ES-I3 (cell line): ENCODE data around the gene ITGB4.
"Not testable (repeated sequence)": the region's sequence is repeated elsewhere in the genome, so short reads cannot be mapped to it uniquely, and the experiment has no call there.

Source experiments
- H3K36me3 ChIP-seq: 2 replicates; pipeline ENCODE4 v1.6.1; 2013; ENCODE audit warnings: mild to moderate bottlenecking, low read length, control low read depth, moderate library complexity; ENCODE audit not compliant: insufficient read depth
- H3K4me1 ChIP-seq: 2 replicates; pipeline ENCODE4 v1.6.1; 2013; ENCODE audit warnings: mild to moderate bottlenecking, control low read depth, low read length; ENCODE audit not compliant: insufficient read depth
- H3K9ac ChIP-seq: 2 replicates; pipeline ENCODE4 v1.6.1; 2013; ENCODE audit warnings: low read depth, mild to moderate bottlenecking, low read length, moderate library complexity
- H3K9me3 ChIP-seq: 2 replicates; pipeline ENCODE4 v1.6.1; 2013; ENCODE audit warnings: mild to moderate bottlenecking, low read length, moderate library complexity; ENCODE audit not compliant: control insufficient read depth, insufficient read depth

Gene ITGB4

GRCh38 chr17:75757086-75757681 is 35.9 kb downstream of the ITGB4 start:
- Histone ChIP-seq H3K4me1 (peaks cover 9% of the 10 kb centered on the region; the same call in 1 of the 2 replicates), H3K9ac (no peak overlapping the region), H3K9me3 (no peaks in the 10 kb centered on the region), H3K36me3 (no peaks in the 10 kb centered on the region)

- H3K4me1 ChIP-seq = peaks cover 9% of the 10 kb centered on the region; the same call in 1 of the 2 replicates
- no peaks in the 10 kb centered on the region for H3K9me3 ChIP-seq
- no peak overlapping the region for H3K9ac ChIP-seq
- H3K36me3 ChIP-seq = no peaks in the 10 kb centered on the region
Observed at GRCh38 chr17:75758131-75758905, 37.1 kb downstream of the ITGB4 start.

DNA sequence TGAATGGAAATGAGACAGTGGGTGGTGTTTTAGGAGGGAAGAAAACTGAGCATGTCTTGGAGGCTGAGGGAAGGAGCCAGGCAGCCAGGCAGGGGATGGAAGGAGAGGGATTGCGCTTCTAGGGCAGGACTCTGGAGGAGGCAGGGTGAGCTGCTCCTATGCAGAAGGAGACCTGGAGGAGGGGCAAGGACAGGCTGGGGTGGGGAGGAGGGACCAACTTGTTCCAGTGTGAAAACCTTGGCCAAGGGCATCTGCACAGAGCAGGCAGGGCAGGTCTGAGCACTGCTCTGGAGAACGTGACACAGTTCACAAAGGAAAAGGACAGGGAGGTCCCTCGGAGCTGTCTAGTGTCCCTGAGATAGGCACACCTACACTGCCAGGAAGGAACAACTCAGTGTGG is 38.2 kb downstream of the ITGB4 start:
- Histone ChIP-seq H3K9ac (no peak overlapping the region), H3K36me3 (no peaks in the 10 kb centered on the region), H3K9me3 (no peaks in the 10 kb centered on the region), H3K4me1 (peaks cover 10% of the 10 kb centered on the region; the same call in 1 of the 2 replicates)

DNA sequence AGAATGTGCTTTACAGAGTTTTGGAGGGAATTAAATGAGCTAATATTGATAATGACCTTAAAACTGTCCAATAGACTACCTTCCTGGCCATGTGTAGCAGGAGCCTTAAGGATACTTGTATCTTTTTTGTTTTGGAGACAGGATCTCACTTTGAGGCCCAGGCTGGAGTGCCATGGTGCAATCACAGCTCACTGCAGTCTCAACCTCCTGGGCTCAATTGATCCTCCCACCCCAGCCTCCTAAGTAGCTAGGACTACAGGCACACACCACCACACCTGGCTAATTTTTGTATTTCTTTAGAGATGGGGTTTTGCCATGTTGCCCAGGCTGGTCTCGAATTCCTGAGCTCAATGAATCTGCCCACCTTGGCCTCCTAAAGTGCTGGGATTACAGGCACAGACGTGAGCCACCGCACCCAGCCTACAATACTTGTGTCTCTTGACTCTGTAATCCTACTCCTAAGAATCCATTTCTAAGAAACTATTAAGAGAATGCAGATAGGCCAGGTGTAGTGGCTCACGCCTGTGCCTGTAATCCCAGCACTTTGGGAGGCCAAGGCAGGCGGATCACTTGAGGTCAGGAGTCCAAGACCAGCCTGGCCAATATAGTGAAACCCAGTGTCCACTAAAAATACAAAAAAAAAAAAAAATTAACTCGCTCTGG is 38.9 kb downstream of the ITGB4 start:
- H3K4me1 ChIP-seq, H3K9ac ChIP-seq, H3K9me3 ChIP-seq, H3K36me3 ChIP-seq: not testable (repeated sequence)

GRCh38 chr17:75762513-75763268 is 41.4 kb downstream of the ITGB4 start:
- H3K9ac ChIP-seq = no peak overlapping the region

DNA sequence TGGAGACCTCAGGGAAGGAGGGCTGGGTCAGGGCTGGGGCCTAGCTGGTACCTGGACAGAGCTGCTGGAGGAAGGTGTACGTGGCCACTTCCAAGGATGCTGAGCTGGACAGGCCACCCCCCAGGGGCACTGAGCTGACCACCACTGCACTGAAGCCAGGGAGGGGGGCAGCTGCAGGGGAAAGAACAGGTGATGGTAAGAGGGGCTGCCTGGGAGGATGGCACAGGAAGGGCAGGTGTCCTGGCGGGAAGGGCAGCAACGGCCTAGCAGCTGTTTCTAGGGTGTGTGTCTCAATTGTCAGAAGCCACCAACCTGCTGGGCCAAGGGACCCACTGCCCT is 42.0 kb downstream of the ITGB4 start:
- H3K4me1 ChIP-seq = peaks cover 5% of the 10 kb centered on the region; the same call in 1 of the 2 replicates
- no peaks in the 10 kb centered on the region for H3K36me3 ChIP-seq
- no peak overlapping the region for H3K9ac ChIP-seq
- no peaks in the 10 kb centered on the region for H3K9me3 ChIP-seq

More at GRCh38 chr17:75762513-75763268, 41.4 kb downstream of the ITGB4 start:
- Histone ChIP-seq H3K36me3 (no peaks in the 10 kb centered on the region), H3K4me1 (peaks cover 5% of the 10 kb centered on the region; the same call in 1 of the 2 replicates), H3K9me3 (no peaks in the 10 kb centered on the region)

- Histone ChIP-seq H3K36me3 (no peaks in the 10 kb centered on the region), H3K9ac (peak overlapping the region; percentile 78), H3K9me3 (no peaks in the 10 kb centered on the region), H3K4me1 (peaks cover 5% of the 10 kb centered on the region; the same call in 1 of the 2 replicates)
Observed at GRCh38 chr17:75763613-75764416, 42.6 kb downstream of the ITGB4 start.

DNA sequence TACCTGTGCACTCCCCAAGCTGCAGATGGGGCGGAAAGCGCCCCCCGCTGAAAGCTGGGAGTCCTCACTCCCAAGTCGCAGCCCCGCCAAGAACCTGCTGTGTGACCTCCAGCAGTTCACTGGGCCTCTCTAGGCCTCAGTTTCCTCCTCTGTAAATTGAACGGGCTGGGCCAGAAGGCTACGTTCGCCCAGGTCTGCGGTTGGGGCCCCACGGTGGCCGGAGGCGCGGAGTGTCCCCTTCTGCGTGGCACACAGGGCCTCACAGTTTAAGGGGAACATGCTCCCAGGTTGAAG is 43.1 kb downstream of the ITGB4 start:
- H3K36me3 ChIP-seq = no peaks in the 10 kb centered on the region
- no peaks in the 10 kb centered on the region for H3K9me3 ChIP-seq
- H3K4me1 ChIP-seq = peaks cover 5% of the 10 kb centered on the region; the same call in 1 of the 2 replicates
- peak overlapping the region; percentile 78 for H3K9ac ChIP-seq

DNA sequence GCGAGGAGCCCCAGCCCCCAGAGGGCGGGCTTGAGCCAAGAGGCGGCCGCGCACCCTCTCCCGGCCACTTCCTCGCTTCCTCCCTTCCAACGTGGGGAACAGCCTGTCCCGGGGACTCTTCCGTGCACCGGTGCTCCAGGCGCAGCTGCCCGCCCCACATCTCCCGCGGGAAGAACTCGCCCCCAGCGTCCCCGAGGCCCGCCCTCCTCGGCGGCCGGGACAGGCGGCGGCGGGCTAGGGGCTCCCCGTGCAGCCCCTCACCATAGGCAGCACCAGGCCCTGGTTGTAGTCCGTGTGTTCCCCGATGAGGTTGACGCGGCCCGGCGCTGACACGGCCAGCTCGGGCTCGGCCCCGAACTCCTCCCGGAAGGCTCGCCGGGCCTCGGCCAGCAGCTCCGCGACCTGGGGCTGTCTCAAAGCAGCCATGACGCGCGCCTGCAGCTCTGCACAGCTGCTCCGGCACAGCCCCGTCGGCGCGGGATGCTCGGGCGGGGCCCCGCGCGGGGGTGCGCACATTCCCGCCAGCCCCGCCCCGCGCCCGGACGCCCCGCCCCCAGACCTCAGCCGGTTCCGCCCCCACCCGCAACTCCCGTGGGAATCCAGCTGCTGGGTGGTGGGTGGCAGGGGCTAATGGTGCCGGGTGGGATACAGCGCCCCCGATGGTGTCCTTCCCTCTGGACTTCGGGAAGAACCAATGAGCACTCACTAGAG is 43.6 kb downstream of the ITGB4 start, which contains the start of gene GALK1:
GALK1 (minus strand) TSS at position 482 of the 711 bp plus-strand sequence; CDS start at position 426, 56 bp downstream.
- Histone ChIP-seq H3K9me3 (no peaks in the 10 kb centered on the region), H3K4me1 (peaks cover 5% of the 10 kb centered on the region; the same call in 1 of the 2 replicates), H3K36me3 (no peaks in the 10 kb centered on the region), H3K9ac (peak within 1 kb of the TSS; percentile 78)

- H3K9ac ChIP-seq = no peak overlapping the region
- peaks cover 5% of the 10 kb centered on the region; the same call in 1 of the 2 replicates for H3K4me1 ChIP-seq
- no peaks in the 10 kb centered on the region for H3K36me3 ChIP-seq
- H3K9me3 ChIP-seq = no peaks in the 10 kb centered on the region
Observed at GRCh38 chr17:75765981-75766380, 44.7 kb downstream of the ITGB4 start.

DNA sequence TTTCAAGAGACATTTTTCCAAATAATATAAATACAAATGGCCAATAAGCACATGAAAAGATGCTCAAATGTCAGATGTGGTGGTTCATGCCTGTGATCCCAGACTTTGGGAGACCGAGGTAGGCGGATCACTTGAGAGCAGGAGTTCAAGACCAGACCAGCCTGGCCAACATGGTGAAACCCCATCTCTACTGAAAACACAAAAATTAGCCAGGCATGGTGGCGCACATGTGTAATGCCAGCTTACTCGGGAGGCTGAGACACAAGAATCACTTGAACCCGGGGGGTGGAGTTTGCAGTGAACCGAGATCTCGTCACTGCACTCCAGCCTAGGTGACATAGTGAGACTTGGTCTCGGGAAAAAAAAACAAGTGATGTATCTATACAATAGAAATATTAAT is 46.6 kb downstream of the ITGB4 start:
- Histone ChIP-seq H3K36me3 (no peaks in the 10 kb centered on the region), H3K9me3 (no peaks in the 10 kb centered on the region), H3K9ac (no peak overlapping the region), H3K4me1 (peaks cover 13% of the 10 kb centered on the region; the same call in 1 of the 2 replicates)

DNA sequence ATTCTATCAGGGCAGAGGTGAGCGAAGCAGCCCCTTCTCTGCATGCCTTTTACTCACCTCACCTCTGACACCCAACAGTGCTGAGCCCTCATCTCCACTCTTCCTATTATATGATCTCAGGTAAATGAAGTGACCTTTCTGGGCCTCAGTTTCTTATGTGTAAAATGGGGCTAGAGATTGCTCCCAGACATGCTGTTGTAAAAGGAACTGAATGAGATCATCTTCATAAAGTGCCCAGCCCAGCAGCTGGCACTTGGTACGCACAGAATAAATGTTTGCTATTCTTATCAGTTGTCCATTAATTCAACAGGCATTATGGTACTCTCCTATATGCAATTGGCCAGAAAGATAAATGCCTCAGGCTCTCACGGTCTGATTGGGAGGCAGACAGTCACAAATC is 48.3 kb downstream of the ITGB4 start:
- H3K4me1 ChIP-seq = peaks cover 8% of the 10 kb centered on the region; the same call in 1 of the 2 replicates
- H3K9me3 ChIP-seq = no peaks in the 10 kb centered on the region
- H3K9ac ChIP-seq = no peak overlapping the region
- H3K36me3 ChIP-seq = no peaks in the 10 kb centered on the region
